Duodenal mucosa (tissue), 2 donors: ENCODE measurements around the gene CCNA2.

Source experiments
- H3K27ac ChIP-seq: one replicate; pipeline ENCODE4 v1.7.0; 2013; ENCODE audit warnings: low read depth, low read length
- H3K27me3 ChIP-seq, 2 donors: one replicate each; pipeline ENCODE4 v1.7.0; 2013; ENCODE audit warnings: low read length in 2 of 2, control low read depth in 1 of 2; ENCODE audit not compliant: insufficient read depth in 2 of 2, control insufficient read depth in 1 of 2
- H3K36me3 ChIP-seq, 2 donors: one replicate each; pipeline ENCODE4 v1.7.0; 2013; ENCODE audit warnings: low read length in 2 of 2, control low read depth in 1 of 2; ENCODE audit not compliant: insufficient read depth in 2 of 2, control insufficient read depth in 1 of 2
- H3K4me1 ChIP-seq, 2 donors: one replicate each; pipeline ENCODE4 v1.7.0; 2013; ENCODE audit warnings: low read length in 2 of 2, control low read depth in 1 of 2; ENCODE audit not compliant: insufficient read depth in 2 of 2, control insufficient read depth in 1 of 2
- H3K4me3 ChIP-seq, 2 donors: one replicate each; pipeline ENCODE4 v1.7.0; 2013; ENCODE audit warnings: low read length in 2 of 2, low read depth in 1 of 2
- H3K9ac ChIP-seq, 2 donors: one replicate each; pipeline ENCODE4 v1.7.0; 2013; ENCODE audit warnings: low read length in 2 of 2, low read depth in 1 of 2
- H3K9me3 ChIP-seq, 2 donors: one replicate each; pipeline ENCODE4 v1.7.0; 2013; ENCODE audit warnings: low read length in 2 of 2, control low read depth in 1 of 2; ENCODE audit not compliant: control insufficient read depth in 1 of 2

Gene CCNA2

GRCh38 chr4:121778991-121779628 lies 44.6 kb downstream of the CCNA2 start:
- Histone ChIP-seq H3K36me3 (no peaks in the 10 kb centered on the region), H3K27ac (no peak overlapping the region), H3K9me3 (no peaks in the 10 kb centered on the region), H3K4me1 (no peaks in the 10 kb centered on the region), H3K9ac (no peak overlapping the region), H3K4me3 (no peak overlapping the region), H3K27me3 (no peaks in the 10 kb centered on the region)

- Histone ChIP-seq H3K36me3 (no peaks in the 10 kb centered on the region), H3K9ac (no peak overlapping the region), H3K4me3 (no peak overlapping the region), H3K27me3 (no peaks in the 10 kb centered on the region), H3K27ac (no peak overlapping the region), H3K4me1 (no peaks in the 10 kb centered on the region), H3K9me3 (no peaks in the 10 kb centered on the region)
Observed at GRCh38 chr4:121777625-121778024, 46.1 kb downstream of the CCNA2 start.

- H3K9me3 ChIP-seq, result no peaks in the 10 kb centered on the region
- H3K4me1 ChIP-seq, result no peaks in the 10 kb centered on the region
- H3K36me3 ChIP-seq, result no peaks in the 10 kb centered on the region
- no peak overlapping the region for H3K27ac ChIP-seq
- no peak overlapping the region for H3K9ac ChIP-seq
- H3K4me3 ChIP-seq, result no peak overlapping the region
- no peaks in the 10 kb centered on the region for H3K27me3 ChIP-seq
Observed at GRCh38 chr4:121776610-121777401, 46.9 kb downstream of the CCNA2 start.

DNA sequence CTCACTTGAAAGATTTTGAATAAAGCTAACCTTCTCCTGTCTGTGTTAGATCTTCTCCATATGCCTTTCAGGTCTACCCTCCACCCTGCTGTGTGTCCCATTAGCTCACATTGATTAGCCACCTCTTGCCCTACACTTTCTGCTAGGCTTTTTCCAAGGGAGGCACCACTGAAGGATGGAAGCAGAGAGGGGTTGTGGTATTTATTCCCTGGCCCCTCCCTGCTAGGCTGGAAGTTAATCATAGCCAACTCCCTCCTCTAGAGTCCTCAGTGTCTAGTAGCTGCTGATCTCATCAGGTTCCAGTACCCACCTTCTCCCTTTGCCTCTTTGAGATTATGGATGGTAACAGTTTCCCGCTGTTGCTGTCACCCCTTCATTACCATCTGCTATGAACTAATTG lies 49.8 kb downstream of the CCNA2 start:
- H3K27ac ChIP-seq, result no peak overlapping the region
- no peaks in the 10 kb centered on the region for H3K9me3 ChIP-seq
- H3K36me3 ChIP-seq, result no peaks in the 10 kb centered on the region
- no peak overlapping the region for H3K4me3 ChIP-seq
- H3K4me1 ChIP-seq, result no peaks in the 10 kb centered on the region
- no peak overlapping the region for H3K9ac ChIP-seq
- H3K27me3 ChIP-seq, result no peaks in the 10 kb centered on the region

DNA sequence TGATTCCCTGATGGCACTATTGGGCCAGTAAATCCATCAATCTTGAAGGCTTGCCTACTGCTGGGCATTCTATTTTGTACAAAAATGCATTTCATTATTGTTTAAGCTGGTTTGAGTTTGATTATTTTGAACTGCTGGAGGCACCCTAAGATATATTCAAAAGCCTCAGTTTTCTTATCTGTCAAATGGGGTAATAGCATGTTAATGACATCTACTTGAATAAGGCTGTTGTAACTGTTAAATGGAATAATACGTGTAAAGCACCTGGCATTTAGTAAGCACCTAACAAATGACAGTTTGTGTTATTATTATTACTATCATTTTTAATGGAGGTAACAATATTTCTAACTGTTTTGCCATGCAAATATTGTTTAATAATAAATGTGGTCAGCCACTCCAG lies 51.8 kb downstream of the CCNA2 start:
- H3K27me3 ChIP-seq, result no peaks in the 10 kb centered on the region
- H3K4me3 ChIP-seq, result no peak overlapping the region
- H3K27ac ChIP-seq, result no peak overlapping the region
- no peaks in the 10 kb centered on the region for H3K4me1 ChIP-seq
- no peaks in the 10 kb centered on the region for H3K9me3 ChIP-seq
- no peak overlapping the region for H3K9ac ChIP-seq
- H3K36me3 ChIP-seq, result no peaks in the 10 kb centered on the region

DNA sequence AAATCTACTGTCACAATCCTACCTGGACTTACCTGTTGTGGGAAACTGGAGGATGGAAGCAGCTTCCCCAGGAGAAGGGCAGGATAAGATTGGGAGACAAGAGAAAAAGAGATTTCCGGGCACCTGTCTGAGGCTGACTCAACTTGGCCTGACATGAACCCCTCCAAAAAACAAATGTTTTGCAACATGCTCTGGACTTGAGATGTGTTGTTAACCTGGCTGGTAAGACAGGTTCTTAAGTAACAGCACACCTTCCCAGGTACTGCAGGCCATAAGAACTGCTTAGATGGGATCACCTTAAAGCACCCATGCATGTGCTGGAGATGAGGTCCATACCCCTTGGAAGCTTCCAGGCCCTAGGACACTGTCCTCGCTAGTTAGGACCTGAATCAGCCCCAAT lies 54.3 kb downstream of the CCNA2 start:
- Histone ChIP-seq H3K27ac (no peak overlapping the region), H3K9me3 (no peaks in the 10 kb centered on the region), H3K4me1 (no peaks in the 10 kb centered on the region), H3K27me3 (peaks cover 12 to 19% of the 10 kb centered on the region in 2 donors), H3K4me3 (no peak overlapping the region), H3K36me3 (no peaks in the 10 kb centered on the region), H3K9ac (no peak overlapping the region)

DNA sequence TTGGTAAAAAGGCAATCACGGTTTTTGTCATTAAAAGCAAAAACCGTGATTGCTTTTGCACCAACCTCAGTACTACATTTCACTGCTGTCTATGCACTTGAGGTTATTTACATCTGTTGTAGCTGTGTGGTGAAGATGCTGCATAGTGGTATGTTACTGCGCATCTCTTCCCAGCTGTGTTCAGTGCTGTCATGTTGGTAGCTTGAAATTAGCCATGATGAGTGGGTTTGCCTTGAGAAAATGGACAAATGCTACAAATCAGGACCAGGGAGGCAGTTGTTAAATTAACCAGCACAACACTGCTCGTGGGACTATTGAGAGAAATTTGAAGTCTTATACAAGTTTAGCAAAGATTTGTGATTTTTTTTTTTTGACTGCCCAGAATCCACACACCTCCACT lies 56.5 kb downstream of the CCNA2 start:
- H3K36me3 ChIP-seq, result no peaks in the 10 kb centered on the region
- H3K9ac ChIP-seq, result no peak overlapping the region
- H3K27me3 ChIP-seq, result peaks cover 21 to 28% of the 10 kb centered on the region in 2 donors
- no peaks in the 10 kb centered on the region for H3K9me3 ChIP-seq
- no peaks in the 10 kb centered on the region for H3K4me1 ChIP-seq
- H3K27ac ChIP-seq, result no peak overlapping the region
- no peak overlapping the region for H3K4me3 ChIP-seq
